AG09309 (cell line): ENCODE results near the gene SYN1.

Source experiments
- DNase-seq: peaks from one replicate; pipeline ENCODE4 v3.0.0-alpha.2; 2010; ENCODE audit warnings: low read depth
- H3K4me3 ChIP-seq: 2 replicates; pipeline ENCODE4 v1.5.1; 2011; ENCODE audit warnings: mild to moderate bottlenecking, low read depth, low read length, moderate library complexity; ENCODE audit not compliant: control insufficient read depth
- CTCF ChIP-seq: IDR thresholded peaks from 2 replicates; pipeline ENCODE4 v1.5.1; 2011; ENCODE audit warnings: mild to moderate bottlenecking, low read depth, low read length, inconsistent platforms; ENCODE audit not compliant: insufficient read depth, control insufficient read depth; ENCODE audit errors: missing control alignments

SYN1 gene

GRCh38 chrX:47646636-47647035, 27.0 kb upstream of the SYN1 start:
- DNase-seq: no peak
- TF ChIP-seq CTCF: no peak
- no peak overlapping the region for H3K4me3 ChIP-seq

- no peak for DNase-seq
- H3K4me3 ChIP-seq: no peak overlapping the region
- no peak for TF ChIP-seq CTCF
Observed at GRCh38 chrX:47645530-47645929, 25.9 kb upstream of the SYN1 start.

GRCh38 chrX:47644557-47645091, 25.0 kb upstream of the SYN1 start:
- DNase-seq: no peak
- no peak overlapping the region for H3K4me3 ChIP-seq

GRCh38 chrX:47643926-47644325, 24.3 kb upstream of the SYN1 start:
- peak; percentile 43 for TF ChIP-seq CTCF
- DNase-seq: no peak
- H3K4me3 ChIP-seq: no peak overlapping the region

More at GRCh38 chrX:47644557-47645091, 25.0 kb upstream of the SYN1 start:
- peak; percentile 45 for TF ChIP-seq CTCF

GRCh38 chrX:47638816-47639215, 19.2 kb upstream of the SYN1 start:
- no peak for TF ChIP-seq CTCF
- H3K4me3 ChIP-seq: no peak overlapping the region
- DNase-seq: no peak

- no peak overlapping the region for H3K4me3 ChIP-seq
- no peak for TF ChIP-seq CTCF
- DNase-seq: no peak
Observed at GRCh38 chrX:47637546-47638195, 18.0 kb upstream of the SYN1 start.

GRCh38 chrX:47634871-47635575, 15.4 kb upstream of the SYN1 start:
- DNase-seq: no peak
- no peak for TF ChIP-seq CTCF

More at GRCh38 chrX:47634871-47635575, 15.4 kb upstream of the SYN1 start:
- no peak overlapping the region for H3K4me3 ChIP-seq
